ENCODE results near the gene TLX1. TPM values are rescaled to one million over a fixed set of nuclear protein-coding genes. Genes with fewer than 3 reads are reported as not detected.

TLX1 gene
- total and polyA plus RNA-seq, 4 donors = not detected

- DNase-seq (no peak), ATAC-seq (ENCODE audit: insufficient read depth, low FRiP score) (no peak)
- TF ChIP-seq CTCF (IDR thresholded peaks at IDR 0.05; ENCODE audit: control extremely low read depth, extremely low read depth) = no peak
- H3K36me3 ChIP-seq (ENCODE audit: control insufficient read depth in 4 of 4, insufficient read depth in 4 of 4, low read length in 4 of 4) = no peaks in the 10 kb centered on the region
- H3K4me3 ChIP-seq = no peak overlapping the region
- H3K27ac ChIP-seq (ENCODE audit: low read depth in 1 of 2, low read length in 1 of 2) = no peak overlapping the region
- WGBS, 2 donors = 37 to 43% methylated on average over 3 of the region's 3 CpGs
- peaks cover 0 to 3% (median 0%) of the 10 kb centered on the region in 4 donors for H3K9me3 ChIP-seq (ENCODE audit: control insufficient read depth in 4 of 4, insufficient read depth in 3 of 4, low read length in 3 of 4)
- H3K27me3 ChIP-seq (ENCODE audit: control insufficient read depth in 3 of 3, insufficient read depth in 3 of 3, low read length in 2 of 3) = peaks cover 0 to 47% (median 32%) of the 10 kb centered on the region in 3 donors
- no peaks in the 10 kb centered on the region for H3K4me1 ChIP-seq (ENCODE audit: control insufficient read depth in 5 of 5, insufficient read depth in 5 of 5, low read length in 5 of 5)
- no peak overlapping the region for H3K9ac ChIP-seq (ENCODE audit: insufficient read depth in 1 of 2, low read length in 2 of 2)
Observed at GRCh38 chr10:101162677-101163076, 31.6 kb downstream of the TLX1 start.

- Histone ChIP-seq H3K36me3 (ENCODE audit: control insufficient read depth in 4 of 4, insufficient read depth in 4 of 4, low read length in 4 of 4) (no peaks in the 10 kb centered on the region), H3K9ac (ENCODE audit: insufficient read depth in 1 of 2, low read length in 2 of 2) (no peak overlapping the region), H3K4me3 (no peak overlapping the region), H3K9me3 (ENCODE audit: control insufficient read depth in 4 of 4, insufficient read depth in 3 of 4, low read length in 3 of 4) (peaks cover 0 to 3% (median 0%) of the 10 kb centered on the region in 4 donors), H3K27me3 (ENCODE audit: control insufficient read depth in 3 of 3, insufficient read depth in 3 of 3, low read length in 2 of 3) (peaks cover 2 to 56% (median 30%) of the 10 kb centered on the region in 3 donors), H3K27ac (ENCODE audit: low read depth in 1 of 2, low read length in 1 of 2) (no peak overlapping the region), H3K4me1 (ENCODE audit: control insufficient read depth in 5 of 5, insufficient read depth in 5 of 5, low read length in 5 of 5) (no peaks in the 10 kb centered on the region)
- ATAC-seq (ENCODE audit: insufficient read depth, low FRiP score) (no peak), DNase-seq (no peak)
- no peak for TF ChIP-seq CTCF (IDR thresholded peaks at IDR 0.05; ENCODE audit: control extremely low read depth, extremely low read depth)
- WGBS, 2 donors = 46 to 47% methylated on average over 4 of the region's 4 CpGs
Observed at GRCh38 chr10:101164020-101164419, 32.9 kb downstream of the TLX1 start.

- H3K27me3 ChIP-seq (ENCODE audit: control insufficient read depth in 3 of 3, insufficient read depth in 3 of 3, low read length in 2 of 3) = peaks cover 2 to 43% (median 24%) of the 10 kb centered on the region in 3 donors
- H3K36me3 ChIP-seq (ENCODE audit: control insufficient read depth in 4 of 4, insufficient read depth in 4 of 4, low read length in 4 of 4) = no peaks in the 10 kb centered on the region
- no peak overlapping the region for H3K9ac ChIP-seq (ENCODE audit: insufficient read depth in 1 of 2, low read length in 2 of 2)
- 65 to 75% methylated on average over 3 of the region's 3 CpGs for WGBS, 2 donors
- no peak for TF ChIP-seq CTCF (IDR thresholded peaks at IDR 0.05; ENCODE audit: control extremely low read depth, extremely low read depth)
- ATAC-seq (ENCODE audit: insufficient read depth, low FRiP score) (no peak), DNase-seq (no peak)
- H3K27ac ChIP-seq (ENCODE audit: low read depth in 1 of 2, low read length in 1 of 2) = no peak overlapping the region
- no peak overlapping the region for H3K4me3 ChIP-seq
- H3K4me1 ChIP-seq (ENCODE audit: control insufficient read depth in 5 of 5, insufficient read depth in 5 of 5, low read length in 5 of 5) = no peaks in the 10 kb centered on the region
- H3K9me3 ChIP-seq (ENCODE audit: control insufficient read depth in 4 of 4, insufficient read depth in 3 of 4, low read length in 3 of 4) = peaks cover 0 to 3% (median 0%) of the 10 kb centered on the region in 4 donors
Observed at GRCh38 chr10:101165736-101166135, 34.6 kb downstream of the TLX1 start.

GRCh38 chr10:101166430-101166829 is 35.3 kb downstream of the TLX1 start:
- WGBS, 2 donors = 90 to 92% methylated on average over 2 of the region's 2 CpGs
- TF ChIP-seq CTCF (IDR thresholded peaks at IDR 0.05; ENCODE audit: control extremely low read depth, extremely low read depth) = no peak
- Histone ChIP-seq H3K4me3 (no peak overlapping the region), H3K27ac (ENCODE audit: low read depth in 1 of 2, low read length in 1 of 2) (no peak overlapping the region), H3K36me3 (ENCODE audit: control insufficient read depth in 4 of 4, insufficient read depth in 4 of 4, low read length in 4 of 4) (no peaks in the 10 kb centered on the region), H3K9ac (ENCODE audit: insufficient read depth in 1 of 2, low read length in 2 of 2) (no peak overlapping the region), H3K27me3 (ENCODE audit: control insufficient read depth in 3 of 3, insufficient read depth in 3 of 3, low read length in 2 of 3) (peaks cover 2 to 43% (median 20%) of the 10 kb centered on the region in 3 donors), H3K4me1 (ENCODE audit: control insufficient read depth in 5 of 5, insufficient read depth in 5 of 5, low read length in 5 of 5) (no peaks in the 10 kb centered on the region), H3K9me3 (ENCODE audit: control insufficient read depth in 4 of 4, insufficient read depth in 3 of 4, low read length in 3 of 4) (peaks cover 0 to 3% (median 0%) of the 10 kb centered on the region in 4 donors)
- DNase-seq (no peak), ATAC-seq (ENCODE audit: insufficient read depth, low FRiP score) (no peak)
